Activated T-cell treated with anti-CD3 and anti-CD28 coated beads, Interleukin-2, amount 50 U/mL, for 72 hours (primary cell): ENCODE results near the gene ZNF283. TPM values are rescaled to one million over a fixed set of nuclear protein-coding genes. Genes with fewer than 3 reads are reported as not detected.

ENCODE experiments used
- total RNA-seq, 2 donors: library from RNA; stranded (reverse); gene quantifications; one replicate each; pipeline ENCODE4 v1.2.3, GENCODE V29; 2022

Gene ZNF283
- total RNA-seq, 2 donors from 2014 or later, result 6.9 to 7.3 TPM

Other genes starting within 250 kb of the ZNF283 start
- gene IRGQ, start 231.2 kb upstream of the ZNF283 start, total RNA-seq, result 10 to 100 TPM; 13.6 to 16.6 TPM
- gene ZNF576, start 230.7 kb upstream of the ZNF283 start, total RNA-seq, result 10 to 100 TPM; 10.0 to 11.8 TPM
- 1 to 10 TPM; 1.1 to 1.7 TPM for gene SRRM5, start 215.2 kb upstream of the ZNF283 start, total RNA-seq
- gene ZNF428, start 207.7 kb upstream of the ZNF283 start, total RNA-seq, result 10 to 100 TPM; 17.2 to 25.6 TPM
- under 1 TPM; 0.28 to 0.74 TPM for gene CADM4, start 187.5 kb upstream of the ZNF283 start, total RNA-seq
- 10 to 100 TPM in 1 of 2 donors, 1 to 10 TPM in 1; 9.9 to 10.4 TPM for gene PLAUR, start 157.2 kb upstream of the ZNF283 start, total RNA-seq
- not detected for gene IRGC, start 111.2 kb upstream of the ZNF283 start, total RNA-seq
- 10 to 100 TPM; 85.3 to 96.4 TPM for gene SMG9, start 72.4 kb upstream of the ZNF283 start, total RNA-seq
- gene KCNN4, start 46.3 kb upstream of the ZNF283 start, total RNA-seq, result 100 to 1,000 TPM in 1 of 2 donors, 10 to 100 TPM in 1; 91.6 to 118 TPM
- gene LYPD5, start 24.9 kb upstream of the ZNF283 start, total RNA-seq, result 1 to 10 TPM in 1 of 2 donors, under 1 TPM in 1; 0.21 to 1.1 TPM
- 1 to 10 TPM; 1.6 to 3.3 TPM for gene ZNF404, start 56.6 kb downstream of the ZNF283 start, total RNA-seq
- 10 to 100 TPM; 11.4 to 13.9 TPM for gene ZNF45, start 108.0 kb downstream of the ZNF283 start, total RNA-seq
- gene ZNF221, start 123.9 kb downstream of the ZNF283 start, total RNA-seq, result 1 to 10 TPM; 3.4 to 3.5 TPM
- gene ZNF155, start 156.9 kb downstream of the ZNF283 start, total RNA-seq, result 1 to 10 TPM; 6.0 to 7.5 TPM
- 1 to 10 TPM; 5.5 to 5.8 TPM for gene ZNF230, start 175.6 kb downstream of the ZNF283 start, total RNA-seq
- 1 to 10 TPM; 2.7 to 3.0 TPM for gene ZNF222, start 198.1 kb downstream of the ZNF283 start, total RNA-seq
- gene ZNF223, start 224.7 kb downstream of the ZNF283 start, total RNA-seq, result 1 to 10 TPM in 1 of 2 donors, under 1 TPM in 1; 0.81 to 2.5 TPM
- gene ZNF284, start 244.8 kb downstream of the ZNF283 start, total RNA-seq, result 1 to 10 TPM; 3.3 TPM